GM23248 (cell line): ENCODE data around the gene LHB.
"Not testable (repeated sequence)": the region's sequence is repeated elsewhere in the genome, so short reads cannot be mapped to it uniquely, and the experiment has no call there.

ENCODE experiments used
- EZH2 ChIP-seq: fragments of 200-600 bp; sonication (generic); IDR thresholded peaks from 2 replicates; pipeline ENCODE4 v1.6.1; 2018; ENCODE audit warnings: antibody characterized with exemption, mild to moderate bottlenecking; ENCODE audit not compliant: insufficient read depth, poor library complexity, severe bottlenecking
- EZH2phosphoT487 ChIP-seq: fragments of 200-600 bp; sonication (generic); IDR thresholded peaks from 2 replicates; pipeline ENCODE4 v1.6.1; 2018; ENCODE audit warnings: antibody characterized with exemption, moderate library complexity, mild to moderate bottlenecking, low read depth; ENCODE audit not compliant: insufficient read depth

DNA sequence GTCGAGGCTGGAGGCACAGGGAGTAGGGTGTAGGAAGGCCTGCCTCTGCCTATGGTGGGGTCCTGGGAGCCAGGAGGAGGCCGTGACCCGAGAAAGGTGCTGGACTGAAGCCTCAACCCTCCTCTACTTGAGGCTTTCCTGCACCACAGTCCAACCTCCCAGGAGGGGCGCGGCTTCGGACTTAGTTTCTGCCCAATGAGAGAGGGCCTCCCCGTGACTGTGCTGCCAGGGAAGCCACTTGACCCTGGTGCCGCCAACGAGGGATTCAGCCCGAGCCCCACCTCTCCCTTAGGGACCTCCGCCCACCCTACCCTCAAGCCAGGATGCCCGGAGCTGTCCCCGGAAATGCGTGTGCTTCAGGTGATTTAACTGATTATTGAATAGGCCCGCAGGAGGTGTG lies 7.3 kb upstream of the LHB start, which contains the start of gene CGB3:
- not testable (repeated sequence) for TF ChIP-seq EZH2, EZH2phosphoT487
